Adrenal gland (tissue), 12 donors: ENCODE results near the gene ST7. TPM values are rescaled to one million over a fixed set of nuclear protein-coding genes. Genes with fewer than 3 reads are reported as not detected.
A peak's percentile ranks its signal among the peaks of the same experiment; 100 is the strongest.

ENCODE experiments used
- DNase-seq, 7 donors: peaks; one replicate each; pipeline ENCODE4 v3.0.0-alpha.2; 2019 to 2020
- H3K27ac ChIP-seq, 5 donors: fragments of 200-600 bp; sonication (generic) in 4 of 5; 1 replicate in 3 of 5; 2 replicates in 2 of 5; pipeline versions ENCODE4 v1.5.1 to v1.8.0; 2016 to 2020; ENCODE audit warnings: mild to moderate bottlenecking in 1 of 5
- H3K27me3 ChIP-seq: fragments of 200-600 bp; 2 replicates; pipeline ENCODE4 v1.8.0; 2021
- H3K36me3 ChIP-seq, 2 donors: fragments of 200-600 bp; replicated peaks in 1 of 2; 1 replicate in 1 of 2; 2 replicates in 1 of 2; pipeline versions ENCODE4 v1.5.1 to v1.8.0; 2018 to 2022
- H3K4me1 ChIP-seq, 2 donors: fragments of 200-600 bp; replicated peaks in 1 of 2; 1 replicate in 1 of 2; 2 replicates in 1 of 2; pipeline versions ENCODE4 v1.5.1 to v1.8.0; 2018 to 2021
- H3K4me3 ChIP-seq, 4 donors: fragments of 200-600 bp; sonication (generic) in 3 of 4; one replicate each; pipeline ENCODE4 v1.5.1; 2016 to 2018
- H3K9me3 ChIP-seq, 3 donors: fragments of 200-600 bp; sonication (generic) in 1 of 3; replicated peaks in 1 of 3; 1 replicate in 2 of 3; 2 replicates in 1 of 3; pipeline versions ENCODE4 v1.5.1 to v1.8.0; 2016 to 2021
- POLR2A ChIP-seq, 2 donors: fragments of 450-650 bp; IDR thresholded peaks; one replicate each; pipeline ENCODE4 v1.6.1; 2017; ENCODE audit warnings: antibody characterized with exemption in 2 of 2, mild to moderate bottlenecking in 2 of 2, moderate library complexity in 1 of 2
- WGBS, 4 donors: extraction: QIAGEN DNeasy Blood & Tissue Kit in 2 of 4; methylation state at CpG; one replicate each; pipeline versions ENCODE4 v1.1.5 to v1.1.7; 2013 to 2017; 5-methylcytosine and 5-hydroxymethylcytosine counted together
- intact Hi-C, 2 donors: fragments of 100-400 bp; cut with DNase I; formaldehyde crosslinking; loops; one replicate each; pipeline versions ENCODE4 v1.14.1 to v1.15.0; 2022 to 2023
- polyA plus RNA-seq, 3 donors: library from polyadenylated mRNA; stranded (reverse); fragments of 200-250 nt in 2 of 3; fragments of 350-450 nt in 1 of 3; fragmentation: Illumina TruSeq in 1 of 3; extraction: RNeasy Lipid Tissue Mini Kit (QIAGEN cat#74804) in 1 of 3; gene quantifications; one replicate each; pipeline ENCODE4 v1.2.3, GENCODE V29; 2013 to 2014
- total RNA-seq, 9 donors: library from RNA; depleted of rRNA in 4 of 9; stranded (reverse); fragments of >200 nt in 4 of 9; fragments of 120-200 nt in 1 of 9; fragmentation: NEBNext Ultra II Directional in 1 of 9; extraction: Animal tissue kit (Norgen Biotek cat#: 25700) in 1 of 9; gene quantifications; one replicate each; pipeline versions ENCODE4 v1.1.0 to v1.2.4, GENCODE V29; 2013 to 2023
- TF ChIP-seq, protein P1 (sequence below), 6 experiments: fragments of 450-650 bp in 4 of 6; fragments of 200-600 bp in 2 of 6; sonication (generic) in 1 of 6; IDR thresholded peaks; 1 replicate in 5 of 6; 2 replicates in 1 of 6; pipeline versions ENCODE4 v1.5.1 to v1.8.0; 2016 to 2021; ENCODE audit warnings: antibody characterized with exemption in 6 of 6, mild to moderate bottlenecking in 2 of 6, moderate library complexity in 1 of 6
- donor health status: healthy with polysubstance abuse.
- donor health status: Bipolar disorder and iron deficiency.
- donor health status: DM: yes; HTN: yes; CAD: no.
- donor health status: DM: no; HTN: no; CAD: no.
- donor health status: DM: no; HTN: no; CAD: no.
- donor health status: DM: yes; HTN: yes; CAD: no.

The ST7 gene
- total and polyA plus RNA-seq, 12 donors, result 15.7 to 69.9 (median 33.1) TPM

DNA sequence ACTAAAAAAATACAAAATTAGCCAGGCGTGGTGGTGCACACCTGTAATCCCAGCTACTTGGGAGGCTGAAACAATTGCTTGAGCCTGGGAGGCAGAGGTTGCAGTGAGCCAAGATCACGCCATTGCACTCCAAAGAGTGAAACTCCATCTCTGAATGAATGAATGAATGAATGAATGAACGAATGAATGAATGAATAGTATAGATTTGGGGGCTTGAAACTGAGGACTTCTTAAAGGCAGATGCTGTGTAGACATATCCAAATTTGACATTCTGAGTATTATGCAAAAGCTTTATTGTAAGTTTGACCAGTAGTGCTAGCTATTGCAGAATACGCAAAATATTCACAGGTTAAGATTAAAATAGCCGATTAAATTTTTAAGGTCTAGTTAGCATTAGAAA is 30.8 kb upstream of the ST7 start:
- Histone ChIP-seq H3K4me3 (no peak overlapping the region), H3K27me3 (no peaks in the 10 kb centered on the region), H3K27ac (no peak overlapping the region), H3K9me3 (no peaks in the 10 kb centered on the region), H3K4me1 (no peaks in the 10 kb centered on the region), H3K36me3 (peaks cover 0 to 6% of the 10 kb centered on the region in 2 donors)
- TF ChIP-seq, protein P1, sequence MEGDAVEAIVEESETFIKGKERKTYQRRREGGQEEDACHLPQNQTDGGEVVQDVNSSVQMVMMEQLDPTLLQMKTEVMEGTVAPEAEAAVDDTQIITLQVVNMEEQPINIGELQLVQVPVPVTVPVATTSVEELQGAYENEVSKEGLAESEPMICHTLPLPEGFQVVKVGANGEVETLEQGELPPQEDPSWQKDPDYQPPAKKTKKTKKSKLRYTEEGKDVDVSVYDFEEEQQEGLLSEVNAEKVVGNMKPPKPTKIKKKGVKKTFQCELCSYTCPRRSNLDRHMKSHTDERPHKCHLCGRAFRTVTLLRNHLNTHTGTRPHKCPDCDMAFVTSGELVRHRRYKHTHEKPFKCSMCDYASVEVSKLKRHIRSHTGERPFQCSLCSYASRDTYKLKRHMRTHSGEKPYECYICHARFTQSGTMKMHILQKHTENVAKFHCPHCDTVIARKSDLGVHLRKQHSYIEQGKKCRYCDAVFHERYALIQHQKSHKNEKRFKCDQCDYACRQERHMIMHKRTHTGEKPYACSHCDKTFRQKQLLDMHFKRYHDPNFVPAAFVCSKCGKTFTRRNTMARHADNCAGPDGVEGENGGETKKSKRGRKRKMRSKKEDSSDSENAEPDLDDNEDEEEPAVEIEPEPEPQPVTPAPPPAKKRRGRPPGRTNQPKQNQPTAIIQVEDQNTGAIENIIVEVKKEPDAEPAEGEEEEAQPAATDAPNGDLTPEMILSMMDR (IDR thresholded peaks at IDR 0.05), result no peak
- no peak for TF ChIP-seq POLR2A (IDR thresholded peaks at IDR 0.05)
- DNase-seq, result no peak
- 68 to 73% (median 70%) methylated on average over 5 of the region's 5 CpGs for WGBS, 4 donors
- intact Hi-C loops, result loop anchor here in 1 of 2 donors (10.0 kb wide), 1 partner anchor 462 kb away; no protein-coding TSS in a partner anchor

DNA sequence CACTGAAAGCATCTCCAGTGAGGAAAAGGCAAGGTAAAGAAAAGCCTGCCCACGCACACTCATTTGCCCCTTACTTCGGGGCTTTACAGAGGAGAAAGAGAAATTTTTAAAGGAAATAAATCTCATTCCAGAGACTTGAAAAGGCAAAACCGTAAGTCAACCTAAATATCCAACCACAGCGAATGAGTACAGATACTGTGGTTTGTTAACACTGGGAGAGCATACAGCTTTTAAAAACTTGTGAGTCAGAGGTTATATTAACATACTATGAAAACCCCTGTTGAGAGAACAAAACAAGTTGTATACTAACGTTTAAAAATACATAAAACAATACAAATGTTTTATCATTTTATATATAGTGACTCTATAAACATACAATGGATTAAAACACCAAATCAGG is 28.6 kb upstream of the ST7 start:
- Histone ChIP-seq H3K4me1 (no peaks in the 10 kb centered on the region), H3K9me3 (no peaks in the 10 kb centered on the region), H3K4me3 (no peak overlapping the region), H3K27me3 (no peaks in the 10 kb centered on the region), H3K27ac (no peak overlapping the region), H3K36me3 (no peaks in the 10 kb centered on the region)
- TF ChIP-seq, protein P1 (IDR thresholded peaks at IDR 0.05), result no peak
- no peak for TF ChIP-seq POLR2A (IDR thresholded peaks at IDR 0.05)
- 58 to 68% (median 64%) methylated on average over 5 of the region's 5 CpGs for WGBS, 4 donors
- no peak for DNase-seq
- intact Hi-C loops, result loop anchor here in 1 of 2 donors (10.0 kb wide), 1 partner anchor 460 kb away; no protein-coding TSS in a partner anchor

DNA sequence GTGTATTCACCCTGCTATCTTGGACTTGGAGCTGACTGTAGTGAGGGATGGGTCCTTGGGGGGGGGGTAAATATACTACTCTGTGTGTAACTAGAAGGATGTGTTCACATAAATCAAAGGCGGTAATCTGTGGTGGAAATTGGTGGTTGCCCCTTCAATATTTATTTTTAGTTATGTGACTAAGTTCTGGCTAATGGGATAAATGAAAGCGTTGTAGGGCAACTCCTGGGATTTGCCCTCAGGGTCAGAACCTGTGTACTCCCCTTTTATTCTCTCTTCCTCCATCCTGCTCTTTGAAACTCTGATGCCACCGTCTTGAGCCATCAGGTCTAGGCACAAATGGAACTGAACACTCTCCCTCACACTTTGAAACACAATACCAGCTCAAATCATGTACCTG is 24.3 kb upstream of the ST7 start:
- no peak for DNase-seq
- TF ChIP-seq POLR2A (IDR thresholded peaks at IDR 0.05), result no peak
- TF ChIP-seq, protein P1 (IDR thresholded peaks at IDR 0.05), result no peak
- no peak overlapping the region for H3K27ac ChIP-seq
- no peaks in the 10 kb centered on the region for H3K9me3 ChIP-seq
- H3K4me1 ChIP-seq, result no peaks in the 10 kb centered on the region
- no peak overlapping the region for H3K4me3 ChIP-seq
- intact Hi-C loops, result loop anchor here in 1 of 2 donors (10.0 kb wide), 1 partner anchor 456 kb away; no protein-coding TSS in a partner anchor
- WGBS, 4 donors, result 47 to 61% (median 52%) methylated on average over 3 of the region's 3 CpGs
- H3K27me3 ChIP-seq, result no peaks in the 10 kb centered on the region
- no peaks in the 10 kb centered on the region for H3K36me3 ChIP-seq

DNA sequence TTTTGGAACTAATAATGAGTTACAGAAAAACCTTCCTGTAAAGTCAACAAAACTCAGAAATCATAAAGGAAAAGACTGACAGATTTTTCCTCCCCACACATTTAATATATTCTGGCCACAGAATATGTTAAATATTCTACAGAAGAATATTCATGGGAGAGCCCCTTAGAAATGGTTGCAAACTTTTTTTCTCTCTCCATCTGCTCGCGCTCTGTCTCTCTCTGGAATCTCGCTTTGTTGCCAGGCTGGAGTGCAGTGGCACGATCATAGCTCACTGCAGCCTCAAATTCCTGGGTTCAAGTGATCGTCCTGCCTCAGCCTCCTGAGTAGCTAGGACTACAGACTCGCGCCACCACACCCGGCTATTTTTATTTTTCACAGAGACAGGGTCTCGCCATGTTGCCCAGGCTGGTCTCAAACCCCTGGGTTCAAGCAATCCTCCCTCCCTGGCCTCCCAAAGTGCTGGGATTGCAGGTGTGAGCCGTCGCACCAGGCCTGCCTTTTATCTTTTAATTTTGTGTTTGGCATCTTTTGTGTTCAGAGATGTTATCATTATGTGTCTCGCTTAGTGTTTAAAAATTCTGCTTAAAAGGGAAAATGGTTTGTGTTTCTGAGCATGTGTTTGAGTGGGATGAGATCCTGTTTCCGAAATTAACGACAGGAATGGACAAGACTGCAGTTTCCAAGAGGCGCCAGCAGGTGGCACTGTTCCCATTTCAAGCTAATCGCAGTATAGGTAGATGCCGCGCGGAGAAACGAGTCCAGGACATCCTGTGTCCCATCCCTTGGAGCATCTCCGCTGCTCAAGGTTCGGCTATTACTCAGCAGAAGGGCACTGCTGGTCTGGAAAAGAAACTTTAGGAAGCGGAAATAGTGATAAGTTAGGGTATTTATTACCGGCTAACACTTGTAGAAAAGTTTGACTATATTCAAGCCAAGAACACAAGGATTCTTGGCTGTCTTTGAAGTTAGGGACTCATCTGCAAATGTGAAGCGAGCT is 23.1 kb upstream of the ST7 start:
- TF ChIP-seq, protein P1 (IDR thresholded peaks at IDR 0.05), result peak; percentile 87 to 97 (median 94)
- no peak for TF ChIP-seq POLR2A (IDR thresholded peaks at IDR 0.05)
- no peaks in the 10 kb centered on the region for H3K27me3 ChIP-seq
- no peak overlapping the region for H3K27ac ChIP-seq
- no peak overlapping the region for H3K4me3 ChIP-seq
- H3K36me3 ChIP-seq, result no peaks in the 10 kb centered on the region
- peak; percentile 72 to 94 (median 90) for DNase-seq
- no peaks in the 10 kb centered on the region for H3K9me3 ChIP-seq
- WGBS, 4 donors, result 30 to 31% (median 31%) methylated on average over 25 of the region's 25 CpGs
- intact Hi-C loops, result loop anchor here in 1 of 2 donors (5.0 to 10.0 kb wide), 3 partner anchors 55 to 455 kb away; no protein-coding TSS in a partner anchor
- H3K4me1 ChIP-seq, result no peaks in the 10 kb centered on the region
